Measurements from ENCODE around the gene MGME1. TPM values are rescaled to one million over a fixed set of nuclear protein-coding genes. Genes with fewer than 3 reads are reported as not detected.

The MGME1 gene
- total RNA-seq (2012; rRNA removed) = 6.6 and 12.5 TPM in 2 replicates

- H3K9ac ChIP-seq (ENCODE audit: low read depth, low read length) = peak within 1 kb of the TSS; percentile 100
- H3K4me2 ChIP-seq (ENCODE audit: low read length) = peak within 1 kb of the TSS; percentile 98
- peaks cover 12% of the 10 kb centered on the region for H3K36me3 ChIP-seq (ENCODE audit: insufficient read depth, low read length)
- H3K27me3 ChIP-seq (ENCODE audit: control insufficient read depth, insufficient read depth, low read length) = no peaks in the 10 kb centered on the region
- H3K9me3 ChIP-seq (replicated peaks; ENCODE audit: low read length) = no peaks in the 10 kb centered on the region
- peaks cover 61% of the 10 kb centered on the region for H3K4me1 ChIP-seq (ENCODE audit: control insufficient read depth, insufficient read depth, low read length)
- H3K4me3 ChIP-seq (ENCODE audit: low read length) = peak within 1 kb of the TSS; percentile 98
Observed at GRCh38 chr20:17968366-17969277, at the start of gene MGME1, which contains the start of gene SNX5. Gene MGME1, plus strand, starts transcription at chr20:17969018. Its CDS starts 842 bp downstream, at chr20:17969860. Gene SNX5, minus strand, starts transcription at chr20:17968794. Its CDS starts 369 bp downstream, at chr20:17968425.

GRCh38 chr20:17919149-17919548 lies 49.7 kb upstream of the MGME1 start:
- no peaks in the 10 kb centered on the region for H3K4me1 ChIP-seq (ENCODE audit: control insufficient read depth, insufficient read depth, low read length)
- peaks cover 4% of the 10 kb centered on the region for H3K27me3 ChIP-seq (ENCODE audit: control insufficient read depth, insufficient read depth, low read length)
- no peaks in the 10 kb centered on the region for H3K36me3 ChIP-seq (ENCODE audit: insufficient read depth, low read length)
- no peak overlapping the region for H3K4me2 ChIP-seq (ENCODE audit: low read length)
- H3K9me3 ChIP-seq (replicated peaks; ENCODE audit: low read length) = no peaks in the 10 kb centered on the region
- H3K9ac ChIP-seq (ENCODE audit: low read depth, low read length) = no peak overlapping the region
- H3K4me3 ChIP-seq (ENCODE audit: low read length) = no peak overlapping the region

GRCh38 chr20:17921774-17922173 lies 47.0 kb upstream of the MGME1 start:
- Histone ChIP-seq H3K4me3 (ENCODE audit: low read length) (no peak overlapping the region), H3K4me1 (ENCODE audit: control insufficient read depth, insufficient read depth, low read length) (no peaks in the 10 kb centered on the region), H3K9ac (ENCODE audit: low read depth, low read length) (no peak overlapping the region), H3K9me3 (replicated peaks; ENCODE audit: low read length) (no peaks in the 10 kb centered on the region), H3K36me3 (ENCODE audit: insufficient read depth, low read length) (no peaks in the 10 kb centered on the region), H3K27me3 (ENCODE audit: control insufficient read depth, insufficient read depth, low read length) (peaks cover 8% of the 10 kb centered on the region), H3K4me2 (ENCODE audit: low read length) (no peak overlapping the region)

- no peak overlapping the region for H3K9ac ChIP-seq (ENCODE audit: low read depth, low read length)
- H3K36me3 ChIP-seq (ENCODE audit: insufficient read depth, low read length) = no peaks in the 10 kb centered on the region
- H3K4me3 ChIP-seq (ENCODE audit: low read length) = no peak overlapping the region
- H3K4me2 ChIP-seq (ENCODE audit: low read length) = no peak overlapping the region
- H3K9me3 ChIP-seq (replicated peaks; ENCODE audit: low read length) = no peaks in the 10 kb centered on the region
- peaks cover 8% of the 10 kb centered on the region for H3K27me3 ChIP-seq (ENCODE audit: control insufficient read depth, insufficient read depth, low read length)
- no peaks in the 10 kb centered on the region for H3K4me1 ChIP-seq (ENCODE audit: control insufficient read depth, insufficient read depth, low read length)
Observed at GRCh38 chr20:17925141-17925939, 43.5 kb upstream of the MGME1 start.

GRCh38 chr20:17925940-17926300 lies 42.9 kb upstream of the MGME1 start:
- H3K9ac ChIP-seq (ENCODE audit: low read depth, low read length) = no peak overlapping the region
- H3K36me3 ChIP-seq (ENCODE audit: insufficient read depth, low read length) = no peaks in the 10 kb centered on the region
- H3K4me2 ChIP-seq (ENCODE audit: low read length) = no peak overlapping the region
- H3K4me1 ChIP-seq (ENCODE audit: control insufficient read depth, insufficient read depth, low read length) = no peaks in the 10 kb centered on the region
- peaks cover 8% of the 10 kb centered on the region for H3K27me3 ChIP-seq (ENCODE audit: control insufficient read depth, insufficient read depth, low read length)
- no peak overlapping the region for H3K4me3 ChIP-seq (ENCODE audit: low read length)
- H3K9me3 ChIP-seq (replicated peaks; ENCODE audit: low read length) = no peaks in the 10 kb centered on the region

- Histone ChIP-seq H3K4me1 (ENCODE audit: control insufficient read depth, insufficient read depth, low read length) (no peaks in the 10 kb centered on the region), H3K4me3 (ENCODE audit: low read length) (no peak overlapping the region), H3K36me3 (ENCODE audit: insufficient read depth, low read length) (no peaks in the 10 kb centered on the region), H3K9me3 (replicated peaks; ENCODE audit: low read length) (no peaks in the 10 kb centered on the region), H3K9ac (ENCODE audit: low read depth, low read length) (no peak overlapping the region), H3K27me3 (ENCODE audit: control insufficient read depth, insufficient read depth, low read length) (peaks cover 8% of the 10 kb centered on the region), H3K4me2 (ENCODE audit: low read length) (no peak overlapping the region)
Observed at GRCh38 chr20:17928211-17928611, 40.6 kb upstream of the MGME1 start.

- no peak overlapping the region for H3K4me3 ChIP-seq (ENCODE audit: low read length)
- H3K36me3 ChIP-seq (ENCODE audit: insufficient read depth, low read length) = no peaks in the 10 kb centered on the region
- H3K9ac ChIP-seq (ENCODE audit: low read depth, low read length) = no peak overlapping the region
- H3K4me1 ChIP-seq (ENCODE audit: control insufficient read depth, insufficient read depth, low read length) = no peaks in the 10 kb centered on the region
- H3K4me2 ChIP-seq (ENCODE audit: low read length) = no peak overlapping the region
- H3K27me3 ChIP-seq (ENCODE audit: control insufficient read depth, insufficient read depth, low read length) = peaks cover 5% of the 10 kb centered on the region
- no peaks in the 10 kb centered on the region for H3K9me3 ChIP-seq (replicated peaks; ENCODE audit: low read length)
Observed at GRCh38 chr20:17928633-17929311, 40.0 kb upstream of the MGME1 start.

- H3K9me3 ChIP-seq (replicated peaks; ENCODE audit: low read length) = no peaks in the 10 kb centered on the region
- H3K4me1 ChIP-seq (ENCODE audit: control insufficient read depth, insufficient read depth, low read length) = peaks cover 7% of the 10 kb centered on the region
- H3K36me3 ChIP-seq (ENCODE audit: insufficient read depth, low read length) = no peaks in the 10 kb centered on the region
- H3K9ac ChIP-seq (ENCODE audit: low read depth, low read length) = no peak overlapping the region
- no peak overlapping the region for H3K4me2 ChIP-seq (ENCODE audit: low read length)
- H3K27me3 ChIP-seq (ENCODE audit: control insufficient read depth, insufficient read depth, low read length) = no peaks in the 10 kb centered on the region
- H3K4me3 ChIP-seq (ENCODE audit: low read length) = no peak overlapping the region
Observed at GRCh38 chr20:17931513-17931912, 37.3 kb upstream of the MGME1 start.

- Histone ChIP-seq H3K27me3 (ENCODE audit: control insufficient read depth, insufficient read depth, low read length) (no peaks in the 10 kb centered on the region), H3K9ac (ENCODE audit: low read depth, low read length) (no peak overlapping the region), H3K4me2 (ENCODE audit: low read length) (no peak overlapping the region), H3K4me1 (ENCODE audit: control insufficient read depth, insufficient read depth, low read length) (peaks cover 16% of the 10 kb centered on the region), H3K36me3 (ENCODE audit: insufficient read depth, low read length) (no peaks in the 10 kb centered on the region), H3K9me3 (replicated peaks; ENCODE audit: low read length) (no peaks in the 10 kb centered on the region), H3K4me3 (ENCODE audit: low read length) (no peak overlapping the region)
Observed at GRCh38 chr20:17932396-17932795, 36.4 kb upstream of the MGME1 start.

GRCh38 chr20:17933121-17933520 lies 35.7 kb upstream of the MGME1 start:
- Histone ChIP-seq H3K4me2 (ENCODE audit: low read length) (no peak overlapping the region), H3K4me3 (ENCODE audit: low read length) (no peak overlapping the region), H3K9ac (ENCODE audit: low read depth, low read length) (no peak overlapping the region), H3K27me3 (ENCODE audit: control insufficient read depth, insufficient read depth, low read length) (no peaks in the 10 kb centered on the region), H3K4me1 (ENCODE audit: control insufficient read depth, insufficient read depth, low read length) (peaks cover 18% of the 10 kb centered on the region), H3K9me3 (replicated peaks; ENCODE audit: low read length) (no peaks in the 10 kb centered on the region), H3K36me3 (ENCODE audit: insufficient read depth, low read length) (no peaks in the 10 kb centered on the region)

- H3K9me3 ChIP-seq (replicated peaks; ENCODE audit: low read length) = no peaks in the 10 kb centered on the region
- peaks cover 18% of the 10 kb centered on the region for H3K4me1 ChIP-seq (ENCODE audit: control insufficient read depth, insufficient read depth, low read length)
- no peak overlapping the region for H3K4me3 ChIP-seq (ENCODE audit: low read length)
Observed at GRCh38 chr20:17933711-17934110, 35.1 kb upstream of the MGME1 start.

More at GRCh38 chr20:17933711-17934110, 35.1 kb upstream of the MGME1 start:
- Histone ChIP-seq H3K27me3 (ENCODE audit: control insufficient read depth, insufficient read depth, low read length) (no peaks in the 10 kb centered on the region), H3K4me2 (ENCODE audit: low read length) (no peak overlapping the region), H3K9ac (ENCODE audit: low read depth, low read length) (no peak overlapping the region), H3K36me3 (ENCODE audit: insufficient read depth, low read length) (no peaks in the 10 kb centered on the region)

All from skeletal muscle satellite cell (primary cell).